Activated naive CD4-positive, alpha-beta T cell treated with anti-CD3 and anti-CD28 coated beads for 36 hours (primary cell): Measurements from ENCODE around the gene STPG2. TPM values are rescaled to one million over a fixed set of nuclear protein-coding genes. Genes with fewer than 3 reads are reported as not detected.

Experiments
- CTCF ChIA-PET: fragments of 350-600 bp; sonication (Branson Sonifier 250); formaldehyde crosslinking; loops from one replicate; lab custom pipeline; 2021; ENCODE audit warnings: antibody characterized with exemption; lab: Charles Lee
- DNase-seq: peaks from one replicate; pipeline ENCODE4 v3.0.0-alpha.2; 2020
- H3K27ac Mint-ChIP-seq: one replicate; pipeline ENCODE4 v1.8.0; 2021; ENCODE audit warnings: mild to moderate bottlenecking, mixed read lengths
- H3K27me3 Mint-ChIP-seq: one replicate; pipeline ENCODE4 v1.8.0; 2021; ENCODE audit warnings: low read depth, mixed read lengths
- H3K36me3 Mint-ChIP-seq: one replicate; pipeline ENCODE4 v1.8.0; 2021; ENCODE audit warnings: low read depth, mixed read lengths
- H3K4me1 Mint-ChIP-seq: one replicate; pipeline ENCODE4 v1.8.0; 2021; ENCODE audit warnings: low read depth, mixed read lengths
- H3K4me3 Mint-ChIP-seq: one replicate; pipeline ENCODE4 v1.8.0; 2021; ENCODE audit warnings: mild to moderate bottlenecking, moderate library complexity, mixed read lengths
- H3K9me3 Mint-ChIP-seq: one replicate; pipeline ENCODE4 v1.8.0; 2021; ENCODE audit warnings: mixed read lengths
- intact Hi-C: fragments of 100-400 bp; cut with micrococcal nuclease; formaldehyde crosslinking; loops from one replicate; pipeline ENCODE4 v1.15.1; 2023
- total RNA-seq, 2 experiments: library from RNA; stranded (reverse); gene quantifications; one replicate each; pipeline ENCODE4 v1.2.3, GENCODE V29; 2021

Gene STPG2
- total RNA-seq, 2 experiments from 2014 or later, result not detected

DNA sequence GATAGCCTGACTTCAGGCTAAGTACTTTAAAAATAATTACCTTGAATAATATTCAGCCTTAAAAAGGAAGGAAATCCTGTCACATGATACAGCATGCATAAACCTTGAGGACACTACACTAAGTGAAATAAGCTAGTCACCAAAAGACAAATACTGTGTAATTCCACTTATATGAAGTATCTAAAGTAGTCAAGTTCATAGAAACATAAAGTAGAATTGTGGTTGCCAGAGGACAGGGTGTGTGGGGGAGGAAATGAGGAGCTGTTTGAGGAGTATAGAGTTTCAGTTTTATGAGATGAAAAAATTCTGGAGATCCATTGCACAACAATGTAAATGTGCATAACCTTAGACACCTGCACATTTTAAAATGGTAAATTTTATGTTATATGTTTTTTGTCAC lies 5.6 kb upstream of the STPG2 start:
- Mint-ChIP-seq H3K4me1 (peaks cover 8% of the 10 kb centered on the region), H3K27me3 (peaks cover 6% of the 10 kb centered on the region), H3K27ac (no peak overlapping the region), H3K9me3 (no peaks in the 10 kb centered on the region), H3K36me3 (no peaks in the 10 kb centered on the region), H3K4me3 (no peak overlapping the region)
- CTCF ChIA-PET, result interaction anchor here (1.0 to 1.1 kb wide), 2 partner anchors 319 to 907 kb away, joined by 3 to 5 read pairs; no protein-coding TSS in a partner anchor
- DNase-seq, result no peak
- intact Hi-C loops, result loop anchor here (1.0 to 10.0 kb wide), 3 partner anchors 233 to 846 kb away; partner anchors contain the start of gene METAP1

DNA sequence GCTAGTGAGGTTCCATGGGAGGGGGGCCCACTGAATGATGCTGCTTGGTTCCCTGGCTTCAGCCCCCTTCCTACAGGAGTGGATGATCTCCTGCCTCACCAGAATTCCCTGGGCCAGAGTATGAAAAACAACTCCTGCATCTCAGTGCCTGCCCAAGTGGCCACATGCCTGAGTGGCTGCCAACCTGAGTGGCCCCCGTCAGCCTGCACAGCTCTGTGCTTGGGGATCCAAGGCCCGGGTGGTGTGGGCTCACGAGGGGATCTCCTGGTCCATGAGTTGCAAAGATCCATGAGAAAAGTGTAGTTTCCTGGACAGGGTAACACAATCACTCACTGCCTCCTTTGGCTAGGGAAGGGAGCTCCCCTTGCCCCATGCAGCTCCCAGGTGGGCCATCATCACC lies 17.1 kb downstream of the STPG2 start:
- H3K4me3 Mint-ChIP-seq, result no peak overlapping the region
- peaks cover 3% of the 10 kb centered on the region for H3K27me3 Mint-ChIP-seq
- peaks cover 6% of the 10 kb centered on the region for H3K9me3 Mint-ChIP-seq
- no peak for DNase-seq
- no peaks in the 10 kb centered on the region for H3K36me3 Mint-ChIP-seq
- CTCF ChIA-PET, result no interaction called here
- no peaks in the 10 kb centered on the region for H3K4me1 Mint-ChIP-seq
- intact Hi-C loops, result no loop called here
- no peak overlapping the region for H3K27ac Mint-ChIP-seq

DNA sequence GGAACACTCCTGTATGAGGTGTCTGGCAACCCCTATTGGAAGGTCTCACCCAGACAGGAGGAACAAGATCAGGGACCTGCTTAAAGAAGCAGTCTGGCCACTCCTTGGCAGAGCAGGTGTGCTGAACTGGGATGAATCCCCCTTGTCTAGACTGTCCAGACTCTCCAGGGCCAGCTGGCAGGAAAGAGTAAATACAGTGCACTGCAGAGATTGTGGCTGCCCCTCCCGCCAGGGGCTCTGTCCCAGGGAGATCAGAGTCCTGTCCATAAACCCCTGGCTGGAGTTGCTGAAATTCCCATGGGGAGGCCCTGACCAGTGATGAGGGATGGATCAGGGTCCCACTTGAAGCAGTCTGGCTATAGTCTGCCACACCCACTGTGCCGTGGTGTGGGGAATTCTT lies 17.7 kb downstream of the STPG2 start:
- H3K4me1 Mint-ChIP-seq, result no peaks in the 10 kb centered on the region
- H3K9me3 Mint-ChIP-seq, result peaks cover 8% of the 10 kb centered on the region
- CTCF ChIA-PET, result no interaction called here
- H3K27ac Mint-ChIP-seq, result no peak overlapping the region
- no peak for DNase-seq
- H3K27me3 Mint-ChIP-seq, result no peaks in the 10 kb centered on the region
- H3K4me3 Mint-ChIP-seq, result no peak overlapping the region
- intact Hi-C loops, result no loop called here
- H3K36me3 Mint-ChIP-seq, result no peaks in the 10 kb centered on the region

DNA sequence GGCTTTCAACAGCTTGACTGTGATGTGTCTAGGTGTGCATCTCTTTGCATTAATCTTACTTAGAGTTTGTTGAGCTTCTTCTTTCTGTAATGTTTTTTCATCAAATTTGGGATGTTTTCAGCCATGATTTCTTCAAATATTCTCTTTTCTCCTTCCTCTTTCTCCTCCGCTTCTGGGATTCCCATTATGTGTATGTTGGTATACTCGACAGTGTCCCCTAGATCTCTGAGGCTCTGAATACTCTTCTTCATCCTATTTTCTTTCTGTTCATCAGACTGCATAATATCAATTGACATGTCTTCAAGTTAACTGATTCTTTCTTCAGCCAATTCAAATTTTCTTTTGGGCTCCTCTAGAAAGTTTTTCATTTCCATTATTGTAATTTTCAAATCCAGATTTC lies 25.9 kb downstream of the STPG2 start:
- CTCF ChIA-PET, result no interaction called here
- peaks cover 18% of the 10 kb centered on the region for H3K9me3 Mint-ChIP-seq
- DNase-seq, result no peak
- no peaks in the 10 kb centered on the region for H3K27me3 Mint-ChIP-seq
- H3K4me3 Mint-ChIP-seq, result no peak overlapping the region
- no peaks in the 10 kb centered on the region for H3K4me1 Mint-ChIP-seq
- no peaks in the 10 kb centered on the region for H3K36me3 Mint-ChIP-seq
- intact Hi-C loops, result no loop called here
- H3K27ac Mint-ChIP-seq, result no peak overlapping the region

DNA sequence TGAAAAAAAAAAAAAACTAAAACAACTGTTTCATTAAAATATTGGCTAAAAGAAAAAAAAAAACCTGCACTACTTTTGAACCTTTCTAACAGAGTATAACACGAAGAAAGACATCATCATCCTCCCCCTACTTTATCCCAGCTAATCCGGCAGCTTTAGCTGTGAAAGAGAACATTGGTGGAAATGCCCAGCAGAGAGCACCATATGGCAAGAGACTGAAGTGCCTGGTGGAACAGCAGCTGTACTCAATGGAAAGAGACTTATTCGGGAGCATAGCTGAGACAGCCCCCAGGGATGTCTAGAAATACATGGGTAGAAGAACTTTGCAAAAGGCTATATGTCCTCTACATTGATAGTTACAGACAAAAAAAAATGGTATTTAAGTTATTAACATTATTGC lies 30.3 kb downstream of the STPG2 start:
- CTCF ChIA-PET, result interaction anchor here (0.8 kb wide), 1 partner anchor 294 kb away, joined by 5 read pairs; no protein-coding TSS in a partner anchor
- no peak overlapping the region for H3K4me3 Mint-ChIP-seq
- no peak overlapping the region for H3K27ac Mint-ChIP-seq
- DNase-seq, result peak; percentile 19
- no peaks in the 10 kb centered on the region for H3K27me3 Mint-ChIP-seq
- intact Hi-C loops, result no loop called here
- peaks cover 8% of the 10 kb centered on the region for H3K9me3 Mint-ChIP-seq
- no peaks in the 10 kb centered on the region for H3K4me1 Mint-ChIP-seq
- no peaks in the 10 kb centered on the region for H3K36me3 Mint-ChIP-seq

DNA sequence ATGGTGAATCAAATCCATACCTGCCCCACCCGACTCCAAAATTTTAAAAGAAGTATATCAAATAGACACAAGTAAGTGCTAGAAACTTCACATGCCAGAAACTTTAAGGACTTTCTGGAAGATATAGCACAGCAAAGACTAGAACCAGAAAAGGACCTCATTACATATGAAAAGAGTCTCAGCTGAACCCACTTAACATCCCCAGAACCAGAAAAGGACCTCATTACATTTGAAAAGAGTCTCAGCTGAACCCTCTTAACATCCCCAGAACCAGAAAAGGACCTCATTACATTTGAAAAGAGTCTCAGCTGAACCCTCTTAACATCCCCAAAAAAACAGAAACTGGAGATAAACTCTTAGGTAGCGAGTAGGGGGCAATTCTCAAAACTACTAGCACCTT lies 32.3 kb downstream of the STPG2 start:
- CTCF ChIA-PET, result no interaction called here
- DNase-seq, result no peak
- no peak overlapping the region for H3K4me3 Mint-ChIP-seq
- no peaks in the 10 kb centered on the region for H3K4me1 Mint-ChIP-seq
- no peak overlapping the region for H3K27ac Mint-ChIP-seq
- intact Hi-C loops, result no loop called here
- no peaks in the 10 kb centered on the region for H3K27me3 Mint-ChIP-seq
- no peaks in the 10 kb centered on the region for H3K36me3 Mint-ChIP-seq
- H3K9me3 Mint-ChIP-seq, result no peaks in the 10 kb centered on the region

DNA sequence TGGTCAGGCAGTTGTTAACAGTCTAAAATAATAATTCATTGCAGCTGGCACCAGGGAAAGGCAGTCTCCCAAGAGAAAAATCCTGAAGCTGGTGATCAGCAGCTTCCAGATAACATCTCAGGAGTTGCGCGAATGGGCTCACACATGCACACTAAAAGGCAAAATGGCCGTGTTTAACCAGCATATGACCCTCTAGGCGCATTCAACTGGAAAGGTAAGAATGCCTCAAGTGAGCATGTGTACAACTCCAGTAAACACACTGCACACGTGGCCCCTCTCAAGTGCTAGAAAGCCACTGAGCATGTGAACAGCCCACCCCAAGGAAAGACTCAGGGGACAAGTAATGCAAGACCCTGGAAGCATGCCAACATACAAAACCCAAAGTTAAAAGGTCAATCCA lies 33.1 kb downstream of the STPG2 start:
- CTCF ChIA-PET, result no interaction called here
- H3K9me3 Mint-ChIP-seq, result no peaks in the 10 kb centered on the region
- no peak overlapping the region for H3K27ac Mint-ChIP-seq
- intact Hi-C loops, result no loop called here
- no peaks in the 10 kb centered on the region for H3K36me3 Mint-ChIP-seq
- no peaks in the 10 kb centered on the region for H3K4me1 Mint-ChIP-seq
- no peak overlapping the region for H3K4me3 Mint-ChIP-seq
- DNase-seq, result no peak
- H3K27me3 Mint-ChIP-seq, result no peaks in the 10 kb centered on the region

- Mint-ChIP-seq H3K27ac (no peak overlapping the region), H3K4me1 (no peaks in the 10 kb centered on the region), H3K27me3 (no peaks in the 10 kb centered on the region), H3K36me3 (no peaks in the 10 kb centered on the region), H3K4me3 (no peak overlapping the region), H3K9me3 (no peaks in the 10 kb centered on the region)
- no peak for DNase-seq
- CTCF ChIA-PET, result no interaction called here
- intact Hi-C loops, result no loop called here
Measured at GRCh38 chr4:98102660-98103059, 40.6 kb downstream of the STPG2 start.

GRCh38 chr4:98101988-98102387 lies 41.3 kb downstream of the STPG2 start:
- no peaks in the 10 kb centered on the region for H3K9me3 Mint-ChIP-seq
- no peaks in the 10 kb centered on the region for H3K36me3 Mint-ChIP-seq
- no peaks in the 10 kb centered on the region for H3K4me1 Mint-ChIP-seq
- H3K4me3 Mint-ChIP-seq, result no peak overlapping the region
- H3K27me3 Mint-ChIP-seq, result no peaks in the 10 kb centered on the region
- intact Hi-C loops, result no loop called here
- DNase-seq, result no peak
- H3K27ac Mint-ChIP-seq, result no peak overlapping the region
- CTCF ChIA-PET, result no interaction called here

- CTCF ChIA-PET, result interaction anchor here (0.6 to 1.2 kb wide), 2 partner anchors 11 to 43 kb away, joined by 3 to 4 read pairs; no protein-coding TSS in a partner anchor
- no peak overlapping the region for H3K27ac Mint-ChIP-seq
- H3K36me3 Mint-ChIP-seq, result no peaks in the 10 kb centered on the region
- H3K9me3 Mint-ChIP-seq, result peaks cover 4% of the 10 kb centered on the region
- no peak overlapping the region for H3K4me3 Mint-ChIP-seq
- no peak for DNase-seq
- no peaks in the 10 kb centered on the region for H3K4me1 Mint-ChIP-seq
- intact Hi-C loops, result no loop called here
- H3K27me3 Mint-ChIP-seq, result no peaks in the 10 kb centered on the region
Measured at GRCh38 chr4:98098764-98099163, 44.5 kb downstream of the STPG2 start.

DNA sequence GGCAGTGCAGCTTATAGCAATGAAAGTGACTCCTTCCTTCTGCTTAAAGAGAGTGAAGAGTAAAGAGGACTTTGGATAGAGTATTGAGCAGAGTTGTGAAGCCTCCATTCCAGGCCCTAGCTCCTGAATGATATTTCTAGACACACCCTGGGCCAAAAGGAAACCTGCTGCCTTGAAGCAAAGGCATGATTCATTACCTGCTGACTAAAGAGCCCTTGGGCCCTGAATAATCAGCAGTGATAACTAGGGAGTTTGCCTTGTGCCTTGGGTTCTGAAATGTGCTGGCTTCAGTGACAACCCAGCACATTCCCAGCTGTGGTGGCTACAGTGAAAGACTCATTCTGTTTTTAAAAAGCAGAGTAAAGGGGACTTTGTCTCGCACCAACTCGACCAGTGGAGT lies 49.2 kb downstream of the STPG2 start:
- CTCF ChIA-PET, result no interaction called here
- Mint-ChIP-seq H3K27ac (no peak overlapping the region), H3K4me1 (no peaks in the 10 kb centered on the region), H3K27me3 (peaks cover 2% of the 10 kb centered on the region), H3K36me3 (no peaks in the 10 kb centered on the region), H3K4me3 (no peak overlapping the region), H3K9me3 (peaks cover 4% of the 10 kb centered on the region)
- no peak for DNase-seq
- intact Hi-C loops, result no loop called here

DNA sequence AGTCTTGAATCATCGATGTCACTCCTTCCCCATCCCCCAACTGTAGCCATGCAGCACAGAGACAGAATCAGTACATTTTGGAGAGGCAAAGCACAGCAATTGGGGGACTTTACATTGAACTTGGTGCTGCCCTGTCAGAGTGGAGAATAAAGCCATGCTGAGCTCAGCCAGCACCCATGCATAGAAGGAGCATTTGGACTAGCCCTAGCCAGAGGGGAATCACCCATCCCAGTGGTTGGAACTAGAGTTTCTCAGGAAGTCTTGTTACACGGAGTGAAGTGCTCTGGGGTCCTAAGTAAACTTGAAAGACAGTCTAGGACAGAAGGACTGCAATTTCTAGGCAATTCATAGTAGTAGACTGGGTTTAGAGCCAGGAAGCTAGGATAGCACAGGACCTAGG lies 49.6 kb downstream of the STPG2 start:
- peaks cover 4% of the 10 kb centered on the region for H3K9me3 Mint-ChIP-seq
- H3K36me3 Mint-ChIP-seq, result no peaks in the 10 kb centered on the region
- H3K4me1 Mint-ChIP-seq, result no peaks in the 10 kb centered on the region
- intact Hi-C loops, result no loop called here
- DNase-seq, result no peak
- CTCF ChIA-PET, result no interaction called here
- no peak overlapping the region for H3K27ac Mint-ChIP-seq
- H3K4me3 Mint-ChIP-seq, result no peak overlapping the region
- peaks cover 2% of the 10 kb centered on the region for H3K27me3 Mint-ChIP-seq

GRCh38 chr4:98092833-98093439 lies 50.3 kb downstream of the STPG2 start:
- no peak for DNase-seq
- Mint-ChIP-seq H3K27me3 (peaks cover 2% of the 10 kb centered on the region), H3K4me1 (no peaks in the 10 kb centered on the region), H3K27ac (no peak overlapping the region), H3K4me3 (no peak overlapping the region), H3K36me3 (no peaks in the 10 kb centered on the region), H3K9me3 (peaks cover 4% of the 10 kb centered on the region)
- intact Hi-C loops, result no loop called here
- CTCF ChIA-PET, result no interaction called here
